Karpas-422 (cell line): Measurements from ENCODE around the gene ADAMTS15. TPM values are rescaled to one million over a fixed set of nuclear protein-coding genes. Genes with fewer than 3 reads are reported as not detected.

Experiments used
- DNase-seq: peaks from one replicate; pipeline ENCODE4 v3.0.0-alpha.2; 2015
- H2AFZ ChIP-seq: fragments of 200-600 bp; sonication (generic); 2 replicates; pipeline ENCODE4 v1.6.1; 2014; ENCODE audit warnings: antibody characterized with exemption, low read length, mixed read lengths
- H3K27ac ChIP-seq: fragments of 200-600 bp; sonication (generic); 2 replicates; pipeline ENCODE4 v1.5.1; 2014; ENCODE audit warnings: mild to moderate bottlenecking, low read length, moderate library complexity
- H3K27me3 ChIP-seq: fragments of 200-600 bp; sonication (generic); 2 replicates; pipeline ENCODE4 v1.6.1; 2014; ENCODE audit warnings: low read length, mixed read lengths
- H3K36me3 ChIP-seq: fragments of 200-600 bp; sonication (generic); 2 replicates; pipeline ENCODE4 v1.6.1; 2014; ENCODE audit warnings: low read length, mixed read lengths; ENCODE audit not compliant: insufficient read depth
- H3K4me1 ChIP-seq: fragments of 200-600 bp; sonication (generic); 2 replicates; pipeline ENCODE4 v1.6.1; 2014; ENCODE audit warnings: mild to moderate bottlenecking, low read length, mixed read lengths
- H3K4me2 ChIP-seq: fragments of 200-600 bp; sonication (generic); 2 replicates; pipeline ENCODE4 v1.6.1; 2014; ENCODE audit warnings: low read length, low read depth, mild to moderate bottlenecking; ENCODE audit not compliant: poor library complexity, severe bottlenecking
- H3K4me3 ChIP-seq: fragments of 200-600 bp; sonication (generic); 2 replicates; pipeline ENCODE4 v1.5.1; 2014; ENCODE audit warnings: mild to moderate bottlenecking, antibody characterized with exemption, low read length, mixed read lengths
- H3K79me2 ChIP-seq: fragments of 200-600 bp; sonication (generic); 2 replicates; pipeline ENCODE4 v1.6.1; 2014; ENCODE audit warnings: mild to moderate bottlenecking, low read length, mixed read lengths
- H3K9ac ChIP-seq: fragments of 200-600 bp; sonication (generic); 2 replicates; pipeline ENCODE4 v1.6.0; 2014; ENCODE audit warnings: low read length
- H3K9me2 ChIP-seq: fragments of 200-600 bp; sonication (generic), shearing (Covaris generic); replicated peaks from 2 replicates; pipeline ENCODE4 v1.6.0; 2014; ENCODE audit warnings: mild to moderate bottlenecking, low read length, moderate library complexity; ENCODE audit not compliant: insufficient read depth
- H3K9me3 ChIP-seq: fragments of 300-700, 200-600 bp; sonication (generic); 2 replicates; pipeline ENCODE4 v1.6.1; 2014; ENCODE audit warnings: low read length, mixed read lengths
- H4K20me1 ChIP-seq: fragments of 200-600 bp; sonication (generic); 2 replicates; pipeline ENCODE4 v1.6.1; 2014; ENCODE audit warnings: mild to moderate bottlenecking, antibody characterized with exemption, low read length, low read depth; ENCODE audit not compliant: insufficient read depth
- total RNA-seq: library from RNA; depleted of rRNA; stranded (reverse); fragments of >200 nt; shearing (Covaris generic); gene quantifications from 2 replicates; pipeline ENCODE4 v1.2.3, GENCODE V29; 2014; ENCODE audit warnings: low replicate concordance

ADAMTS15 gene
- total RNA-seq, 1 experiment from 2014 or later: not detected

DNA sequence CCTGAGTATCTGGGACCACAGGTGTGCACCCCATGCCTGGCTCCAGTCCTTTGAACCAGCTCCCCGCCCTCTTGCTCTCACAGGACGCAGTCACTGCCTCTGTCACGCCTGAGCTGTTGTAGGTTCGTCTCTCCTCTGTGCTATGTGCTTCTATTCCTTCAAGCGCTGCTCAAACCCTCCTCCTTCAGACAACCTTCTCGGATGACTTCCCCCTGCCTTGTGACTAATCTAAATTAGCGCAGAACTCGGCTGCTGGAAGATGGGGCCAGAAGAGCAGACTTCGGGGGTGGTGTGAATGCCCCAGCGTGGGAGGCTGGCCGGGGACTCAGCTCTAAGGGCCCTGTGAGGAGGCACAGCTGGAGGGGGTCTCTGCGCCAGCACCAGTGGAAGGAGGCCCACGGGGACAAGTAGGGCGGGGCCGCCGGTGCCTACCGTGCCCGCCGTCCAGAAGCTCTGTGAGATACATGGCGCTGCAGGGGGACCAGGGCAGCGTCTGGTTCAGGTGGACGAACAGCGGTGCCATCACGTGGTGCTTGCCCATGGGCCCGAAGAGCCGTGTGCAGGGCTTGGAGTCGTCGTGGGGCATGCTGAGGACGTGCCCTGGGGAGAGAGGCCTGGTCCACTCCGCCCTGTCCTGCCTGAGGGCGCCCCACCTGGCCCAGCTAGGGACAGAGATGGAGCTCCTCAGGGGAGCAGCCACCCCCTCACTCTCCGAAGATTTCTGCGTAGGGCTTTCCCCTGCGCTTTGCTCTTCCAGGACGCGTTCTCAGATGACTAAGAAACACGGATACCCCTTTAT is 32.5 kb upstream of the ADAMTS15 start:
- no peak overlapping the region for H2AFZ ChIP-seq
- no peaks in the 10 kb centered on the region for H3K9me3 ChIP-seq
- H3K79me2 ChIP-seq: no peaks in the 10 kb centered on the region
- no peak overlapping the region for H3K9ac ChIP-seq
- H4K20me1 ChIP-seq: no peaks in the 10 kb centered on the region
- H3K9me2 ChIP-seq: no peaks in the 10 kb centered on the region
- DNase-seq: no peak
- H3K27ac ChIP-seq: no peak overlapping the region
- H3K27me3 ChIP-seq: no peaks in the 10 kb centered on the region
- H3K4me3 ChIP-seq: no peak overlapping the region
- no peak overlapping the region for H3K4me2 ChIP-seq
- H3K4me1 ChIP-seq: no peaks in the 10 kb centered on the region
- no peaks in the 10 kb centered on the region for H3K36me3 ChIP-seq

DNA sequence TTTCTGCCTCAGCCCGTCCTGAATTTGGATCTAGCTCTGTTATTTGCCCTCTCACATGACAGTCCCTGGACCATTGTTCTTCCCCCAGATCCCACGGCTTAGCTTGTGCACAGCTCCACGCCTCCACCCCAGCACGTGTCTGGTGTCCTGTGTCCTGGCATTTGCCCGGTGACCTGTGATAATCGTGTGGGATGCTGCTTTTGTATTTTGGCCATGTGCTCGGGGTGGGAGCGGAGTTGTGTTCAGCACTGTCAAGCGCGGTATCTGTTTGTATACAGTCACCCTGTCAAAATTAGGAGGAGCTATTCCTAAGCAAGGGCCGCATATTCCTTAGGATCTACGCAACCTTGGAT is 31.9 kb upstream of the ADAMTS15 start:
- Histone ChIP-seq H2AFZ (no peak overlapping the region), H4K20me1 (no peaks in the 10 kb centered on the region), H3K9ac (no peak overlapping the region), H3K9me3 (no peaks in the 10 kb centered on the region), H3K27me3 (no peaks in the 10 kb centered on the region), H3K4me2 (no peak overlapping the region), H3K4me3 (no peak overlapping the region), H3K4me1 (no peaks in the 10 kb centered on the region), H3K36me3 (no peaks in the 10 kb centered on the region), H3K27ac (no peak overlapping the region), H3K9me2 (no peaks in the 10 kb centered on the region), H3K79me2 (no peaks in the 10 kb centered on the region)
- DNase-seq: no peak

DNA sequence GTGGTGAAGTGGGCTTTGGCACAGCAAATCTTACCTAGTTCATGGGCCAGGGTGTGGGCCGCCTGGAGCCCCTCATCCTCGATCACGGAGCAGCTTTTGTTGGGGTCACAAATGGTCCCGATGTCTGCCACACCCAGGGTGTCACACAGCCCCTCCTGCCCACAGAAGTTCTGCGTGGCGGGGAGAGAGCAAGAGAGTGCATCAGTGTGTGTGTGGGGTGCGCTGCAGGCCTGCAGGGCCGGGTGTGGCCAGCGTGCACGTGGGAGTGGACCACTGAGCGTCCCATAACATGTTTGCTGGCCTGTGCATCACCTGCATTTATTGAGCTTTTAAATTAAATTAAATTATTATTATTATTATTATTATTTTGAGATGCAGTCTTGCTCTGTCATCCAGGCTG is 31.5 kb upstream of the ADAMTS15 start:
- no peaks in the 10 kb centered on the region for H3K36me3 ChIP-seq
- no peaks in the 10 kb centered on the region for H3K4me1 ChIP-seq
- H4K20me1 ChIP-seq: no peaks in the 10 kb centered on the region
- H3K9me3 ChIP-seq: no peaks in the 10 kb centered on the region
- H2AFZ ChIP-seq: no peak overlapping the region
- no peak for DNase-seq
- no peak overlapping the region for H3K4me3 ChIP-seq
- no peaks in the 10 kb centered on the region for H3K27me3 ChIP-seq
- H3K27ac ChIP-seq: no peak overlapping the region
- no peaks in the 10 kb centered on the region for H3K9me2 ChIP-seq
- H3K4me2 ChIP-seq: no peak overlapping the region
- no peaks in the 10 kb centered on the region for H3K79me2 ChIP-seq
- H3K9ac ChIP-seq: no peak overlapping the region

DNA sequence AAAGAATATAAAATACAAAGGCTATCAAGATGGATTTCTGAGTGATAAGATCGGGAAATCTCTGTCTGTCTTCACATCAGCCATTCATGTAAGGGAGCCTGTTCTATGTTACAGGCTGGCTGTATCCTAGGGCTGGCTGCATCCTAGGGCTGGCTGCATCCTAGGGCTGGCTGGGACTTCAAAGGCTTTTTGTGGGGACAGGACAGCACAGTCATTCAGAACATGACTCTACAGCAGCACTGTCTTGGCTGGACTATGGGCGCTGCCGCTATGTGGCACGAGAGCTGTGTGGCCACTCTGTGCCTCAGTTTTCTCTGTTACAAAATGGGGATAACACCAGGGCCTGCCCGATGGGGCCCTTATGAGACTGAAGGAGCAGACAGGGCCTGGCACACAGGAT is 30.2 kb upstream of the ADAMTS15 start:
- Histone ChIP-seq H3K27ac (no peak overlapping the region), H4K20me1 (no peaks in the 10 kb centered on the region), H3K4me2 (no peak overlapping the region), H3K36me3 (no peaks in the 10 kb centered on the region), H3K79me2 (no peaks in the 10 kb centered on the region), H3K4me3 (no peak overlapping the region), H3K27me3 (no peaks in the 10 kb centered on the region), H2AFZ (no peak overlapping the region), H3K9me3 (no peaks in the 10 kb centered on the region), H3K4me1 (no peaks in the 10 kb centered on the region), H3K9ac (no peak overlapping the region), H3K9me2 (no peaks in the 10 kb centered on the region)
- no peak for DNase-seq

DNA sequence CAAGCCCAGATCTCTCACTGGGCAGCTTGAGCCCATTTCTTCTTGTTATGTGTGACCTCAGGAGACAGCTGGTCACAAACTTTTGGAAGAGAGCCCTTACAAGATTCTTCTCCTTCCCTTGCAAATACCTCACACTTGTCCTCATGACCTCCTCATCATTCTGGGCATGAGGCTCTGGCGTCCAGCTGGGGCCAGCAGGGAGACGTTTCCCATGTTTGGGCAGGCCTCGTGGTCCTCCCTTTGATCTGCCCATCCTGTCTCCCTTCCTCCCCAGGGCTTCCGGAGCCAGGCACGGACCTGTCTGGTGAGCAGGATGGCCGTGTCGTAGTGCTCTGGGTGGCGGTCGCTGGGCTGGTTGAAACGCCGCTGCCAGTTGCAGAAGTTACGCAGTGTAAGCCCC is 29.7 kb upstream of the ADAMTS15 start:
- Histone ChIP-seq H3K4me1 (no peaks in the 10 kb centered on the region), H3K27ac (no peak overlapping the region), H4K20me1 (no peaks in the 10 kb centered on the region), H3K4me2 (no peak overlapping the region), H3K4me3 (no peak overlapping the region), H3K79me2 (no peaks in the 10 kb centered on the region), H3K9me2 (no peaks in the 10 kb centered on the region), H3K9me3 (no peaks in the 10 kb centered on the region), H3K9ac (no peak overlapping the region), H3K27me3 (no peaks in the 10 kb centered on the region), H2AFZ (no peak overlapping the region), H3K36me3 (no peaks in the 10 kb centered on the region)
- DNase-seq: no peak

DNA sequence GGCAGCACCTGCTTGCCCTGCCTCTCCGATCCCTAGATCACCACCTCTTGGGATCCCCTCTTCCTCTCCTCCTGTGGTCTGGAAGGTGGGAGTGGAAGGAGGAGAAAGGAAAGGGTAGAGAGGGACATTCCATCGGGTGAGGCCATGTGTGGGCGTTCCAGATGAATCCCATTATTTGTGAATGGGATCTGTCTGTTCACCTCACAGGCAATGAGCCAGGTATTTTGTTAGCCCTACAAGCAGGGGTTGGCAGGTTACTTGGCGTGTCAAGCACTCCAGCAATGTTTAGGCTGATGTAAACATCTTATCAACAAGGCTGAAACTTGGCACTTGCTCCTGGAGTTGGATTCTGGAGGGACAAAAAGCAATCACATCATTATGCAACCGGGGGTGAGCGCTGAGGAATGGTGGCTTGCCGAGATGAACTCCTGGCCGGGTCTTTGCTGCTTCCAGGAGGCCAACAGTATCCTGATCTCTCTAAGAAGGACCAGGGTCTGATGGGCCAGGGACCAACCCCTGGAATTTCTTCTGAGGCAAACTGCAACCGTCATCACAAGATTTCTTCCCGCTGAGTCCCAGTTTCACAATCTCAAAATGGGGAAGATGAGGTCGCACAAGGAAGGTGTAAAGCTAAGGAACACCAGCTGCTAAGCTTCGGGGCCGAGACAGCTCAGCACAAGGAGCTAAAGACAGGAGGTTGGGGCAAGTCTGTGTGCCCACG is 27.8 kb upstream of the ADAMTS15 start:
- H3K27me3 ChIP-seq: no peaks in the 10 kb centered on the region
- no peak overlapping the region for H3K27ac ChIP-seq
- H3K79me2 ChIP-seq: no peaks in the 10 kb centered on the region
- no peaks in the 10 kb centered on the region for H3K36me3 ChIP-seq
- no peak overlapping the region for H2AFZ ChIP-seq
- no peak overlapping the region for H3K4me2 ChIP-seq
- no peaks in the 10 kb centered on the region for H3K9me2 ChIP-seq
- H3K9me3 ChIP-seq: no peaks in the 10 kb centered on the region
- DNase-seq: no peak
- H4K20me1 ChIP-seq: no peaks in the 10 kb centered on the region
- H3K4me1 ChIP-seq: no peaks in the 10 kb centered on the region
- H3K4me3 ChIP-seq: no peak overlapping the region
- no peak overlapping the region for H3K9ac ChIP-seq

DNA sequence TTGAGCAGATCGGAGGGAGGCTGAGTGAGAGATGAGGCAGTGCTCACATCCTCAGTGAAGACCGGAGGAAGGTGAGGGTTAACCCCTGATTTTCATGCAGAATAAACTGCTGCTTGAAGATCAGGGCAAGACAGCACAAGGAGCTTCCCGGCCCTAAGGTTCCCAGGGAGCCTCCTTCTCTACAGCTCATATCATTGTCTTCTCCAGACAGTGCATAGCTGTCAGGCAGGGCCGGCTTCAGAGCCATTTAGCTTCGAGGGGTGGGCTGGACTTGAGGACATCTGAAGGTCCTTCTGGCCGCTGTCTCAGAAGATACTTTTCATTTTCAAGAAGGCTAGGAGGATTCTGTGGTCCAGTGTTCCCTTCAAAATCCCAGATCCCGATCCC is 27.3 kb upstream of the ADAMTS15 start:
- no peak overlapping the region for H3K27ac ChIP-seq
- H3K9me2 ChIP-seq: no peaks in the 10 kb centered on the region
- no peak overlapping the region for H3K4me2 ChIP-seq
- H3K36me3 ChIP-seq: no peaks in the 10 kb centered on the region
- H3K4me3 ChIP-seq: no peak overlapping the region
- H3K27me3 ChIP-seq: no peaks in the 10 kb centered on the region
- no peaks in the 10 kb centered on the region for H4K20me1 ChIP-seq
- H3K9ac ChIP-seq: no peak overlapping the region
- peaks cover 2% of the 10 kb centered on the region; the same call in 1 of the 2 replicates for H3K4me1 ChIP-seq
- no peaks in the 10 kb centered on the region for H3K9me3 ChIP-seq
- no peaks in the 10 kb centered on the region for H3K79me2 ChIP-seq
- DNase-seq: no peak
- no peak overlapping the region for H2AFZ ChIP-seq

DNA sequence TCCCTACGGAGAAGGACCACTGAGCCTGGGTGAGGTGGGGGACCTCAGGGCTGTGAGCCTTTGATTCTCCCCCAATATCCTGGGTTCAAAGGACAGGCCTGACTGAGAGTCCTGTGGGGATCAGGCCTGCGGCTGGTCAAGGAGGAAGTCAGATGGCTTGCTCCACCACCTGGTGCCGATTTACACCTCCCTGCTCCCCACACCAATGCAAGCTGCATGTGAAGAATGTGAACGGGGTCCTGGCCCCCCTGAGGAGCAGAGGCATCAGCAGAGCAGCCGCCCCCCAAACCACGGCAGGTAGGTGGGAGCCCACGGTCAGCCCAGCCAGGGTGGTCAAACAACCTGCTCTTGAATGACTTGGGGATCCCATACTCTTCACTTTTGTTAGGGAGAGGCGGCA is 26.7 kb upstream of the ADAMTS15 start:
- H2AFZ ChIP-seq: no peak overlapping the region
- H3K9me3 ChIP-seq: no peaks in the 10 kb centered on the region
- H3K79me2 ChIP-seq: no peaks in the 10 kb centered on the region
- no peak overlapping the region for H3K4me2 ChIP-seq
- H3K9ac ChIP-seq: no peak overlapping the region
- H3K4me1 ChIP-seq: peaks cover 3% of the 10 kb centered on the region; the same call in 1 of the 2 replicates
- no peaks in the 10 kb centered on the region for H4K20me1 ChIP-seq
- H3K27me3 ChIP-seq: no peaks in the 10 kb centered on the region
- no peak overlapping the region for H3K27ac ChIP-seq
- no peak overlapping the region for H3K4me3 ChIP-seq
- H3K36me3 ChIP-seq: no peaks in the 10 kb centered on the region
- DNase-seq: no peak
- H3K9me2 ChIP-seq: no peaks in the 10 kb centered on the region
